DMS153 (cell line): Measurements from ENCODE around the gene P2RY2.
"Not testable (repeated sequence)": the region's sequence is repeated elsewhere in the genome, so short reads cannot be mapped to it uniquely, and the experiment has no call there.

Source experiments
- DNase-seq: peaks from one replicate; lab custom pipeline; 2025; lab: John Stamatoyannopoulos, UW

The P2RY2 gene

DNA sequence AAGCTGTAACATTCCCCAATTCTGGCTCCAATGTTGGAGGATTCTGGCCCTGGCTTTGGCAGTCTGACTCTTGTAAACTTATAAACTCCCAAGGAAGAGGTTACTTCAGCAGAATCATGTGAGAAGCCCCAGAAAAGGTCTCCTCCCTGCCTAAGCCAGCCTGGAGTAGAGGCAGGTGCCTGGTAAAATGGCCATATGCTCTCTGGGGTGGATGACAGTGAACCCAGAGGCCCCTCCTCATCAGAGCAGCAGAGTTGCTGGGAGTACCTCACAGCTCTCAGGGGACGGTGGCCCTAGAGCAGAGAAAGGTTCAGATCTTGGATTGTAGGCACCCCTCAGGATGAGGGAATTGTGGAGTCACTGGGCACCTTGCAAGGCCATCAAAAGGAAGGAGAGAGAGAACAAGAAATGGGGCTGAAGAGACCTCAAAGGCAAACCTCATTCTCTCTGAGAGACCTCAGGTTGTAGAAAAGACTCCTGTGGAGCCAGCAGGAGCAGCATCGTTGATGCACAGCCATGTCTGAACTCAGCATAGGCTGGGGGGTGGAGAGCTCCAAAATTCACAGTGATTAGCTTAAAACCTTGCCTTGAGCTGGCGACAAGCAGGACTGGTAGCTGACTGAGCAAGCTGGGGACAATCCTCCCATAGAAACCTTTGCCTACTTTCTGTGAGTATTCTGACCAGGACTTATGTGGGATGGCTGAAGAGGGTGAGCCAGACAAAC, 49.2 kb downstream of the P2RY2 start:
- DNase-seq, result no peak

- no peak for DNase-seq
These were observed 49.9 kb downstream of the P2RY2 start for GRCh38 chr11:73267906-73268540.

DNA sequence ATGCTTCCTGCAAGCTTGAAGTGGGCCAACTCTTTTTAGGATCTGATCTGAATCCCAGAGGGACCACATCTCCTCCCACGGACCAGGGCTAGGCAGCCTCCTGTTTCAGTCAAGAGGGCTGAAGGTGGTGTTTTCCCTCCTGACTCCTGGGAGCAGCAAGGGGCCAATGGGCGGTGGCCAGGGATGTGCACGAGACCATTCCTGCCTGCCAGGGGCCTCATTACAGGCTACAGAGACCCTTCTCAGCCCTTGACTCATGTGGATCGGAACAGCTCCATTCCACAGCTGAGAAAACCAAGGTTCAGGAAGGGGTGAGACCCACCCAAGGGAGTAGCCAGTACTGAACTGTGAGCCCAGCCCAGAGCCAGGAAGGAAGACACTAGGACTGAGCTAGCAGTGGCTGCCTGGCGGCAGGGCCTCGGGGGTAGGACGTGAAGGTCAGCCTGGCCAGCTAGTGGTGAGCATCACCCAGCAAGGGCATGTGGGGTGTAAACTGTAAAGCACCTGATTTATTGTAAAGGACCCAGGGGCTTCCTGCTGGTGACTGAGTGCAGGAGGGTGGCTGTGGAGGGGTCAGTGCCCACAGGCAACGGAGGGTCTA, 50.7 kb downstream of the P2RY2 start:
- no peak for DNase-seq

- DNase-seq, result no peak
These were observed 51.5 kb downstream of the P2RY2 start for GRCh38 chr11:73269459-73270015.

GRCh38 chr11:73270016-73270854, 52.2 kb downstream of the P2RY2 start:
- DNase-seq, result no peak

GRCh38 chr11:73270855-73271477, 52.9 kb downstream of the P2RY2 start:
- DNase-seq, result no peak

GRCh38 chr11:73271478-73271865, 53.4 kb downstream of the P2RY2 start:
- not testable (repeated sequence) for DNase-seq

- peak; percentile 34 for DNase-seq
These were observed 54.0 kb downstream of the P2RY2 start, which contains the start of gene P2RY6 for GRCh38 chr11:73271936-73272679. TSS of gene P2RY6 (plus strand) at chr11:73272338. CDS start at chr11:73296519, 24,181 bp downstream.

GRCh38 chr11:73272680-73273038, 54.6 kb downstream of the P2RY2 start:
- DNase-seq, result no peak

DNA sequence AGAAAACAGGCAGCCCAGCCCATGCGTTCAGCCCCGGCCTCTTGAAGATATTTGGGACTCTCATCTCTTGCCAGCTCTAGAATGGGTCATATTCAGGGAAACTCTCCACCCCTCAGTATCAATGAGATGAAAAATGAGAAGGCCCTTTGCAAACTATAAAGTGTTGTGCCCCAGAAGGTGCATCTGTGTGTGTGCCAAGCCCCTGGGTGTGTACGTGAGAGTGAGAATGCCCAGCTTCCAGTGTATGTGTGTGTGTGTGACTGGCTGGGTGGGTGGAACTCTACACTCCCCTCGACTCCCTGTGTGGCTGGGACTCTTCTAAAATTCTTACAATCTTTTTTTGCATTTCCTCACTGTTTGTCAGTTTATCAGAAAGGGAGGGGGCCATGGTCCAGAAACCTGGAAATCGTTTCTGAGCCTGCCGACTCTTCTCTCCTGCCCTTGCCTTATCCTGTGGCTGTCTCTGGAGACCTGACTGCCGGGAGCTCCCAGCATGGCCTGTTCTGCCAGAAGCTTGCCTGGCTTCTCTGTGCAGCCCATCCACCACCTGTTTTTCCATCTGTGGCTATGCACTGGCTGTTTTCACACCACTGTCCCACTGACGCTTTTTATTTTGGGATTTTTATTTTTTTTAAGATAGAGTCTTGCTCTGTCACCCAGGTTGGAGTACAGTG, 55.3 kb downstream of the P2RY2 start:
- no peak for DNase-seq

GRCh38 chr11:73274191-73274590, 56.1 kb downstream of the P2RY2 start:
- DNase-seq, result not testable (repeated sequence)

GRCh38 chr11:73274722-73275380, 56.8 kb downstream of the P2RY2 start:
- DNase-seq, result no peak

GRCh38 chr11:73275381-73275750, 57.3 kb downstream of the P2RY2 start:
- DNase-seq, result no peak

DNA sequence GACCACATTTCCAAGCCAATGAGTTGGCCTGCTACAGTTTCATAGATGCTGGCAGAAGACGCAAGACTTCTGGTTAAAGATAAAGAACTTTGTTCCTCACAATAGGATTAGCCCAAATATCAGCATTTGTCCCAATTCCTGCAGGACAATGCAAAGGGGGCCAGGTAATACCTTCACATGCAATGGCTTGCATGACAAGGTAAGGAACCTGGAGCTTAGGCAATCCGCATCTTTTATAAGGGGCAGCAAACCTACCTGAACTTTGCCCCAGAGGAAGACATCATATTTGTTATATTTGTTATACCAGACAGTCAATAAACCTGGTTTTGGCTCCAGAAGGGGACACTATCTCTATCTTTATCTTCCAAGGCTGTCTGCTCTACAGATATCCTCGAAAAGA, 59.4 kb downstream of the P2RY2 start:
- DNase-seq, result no peak

- DNase-seq, result no peak
These were observed 62.5 kb downstream of the P2RY2 start for GRCh38 chr11:73280626-73281025.

DNA sequence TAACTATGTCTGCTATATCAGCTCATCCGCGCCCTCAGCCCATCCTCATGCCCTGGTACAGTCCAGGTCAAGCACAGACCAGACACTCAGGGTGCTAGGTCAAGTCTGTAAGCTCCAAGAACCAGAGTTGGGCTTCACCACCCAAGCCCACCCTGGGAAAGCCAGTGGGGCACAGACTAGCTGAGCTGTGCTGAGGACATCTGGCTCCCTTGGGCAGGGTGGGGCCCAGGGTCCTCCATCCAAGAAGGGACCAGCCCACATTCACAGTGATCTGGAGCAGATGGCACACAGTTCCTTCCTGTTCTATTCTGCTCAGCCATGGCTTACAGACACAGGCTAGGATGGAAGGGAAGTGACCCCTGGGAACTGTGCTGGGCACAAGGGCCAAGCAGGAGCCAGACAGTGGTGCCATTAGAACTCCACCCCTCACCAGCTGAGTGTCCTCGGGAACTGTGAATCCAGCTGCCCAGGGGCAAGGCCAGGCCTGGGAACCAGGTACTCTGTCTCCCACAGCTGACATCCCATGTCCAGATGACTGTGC, 63.2 kb downstream of the P2RY2 start:
- no peak for DNase-seq

- no peak for DNase-seq
These were observed 63.9 kb downstream of the P2RY2 start for GRCh38 chr11:73281796-73282660.

- no peak for DNase-seq
These were observed 65.4 kb downstream of the P2RY2 start for GRCh38 chr11:73283276-73284000.
